GOT3 (cell line): ENCODE data around the gene UBAC1.

Experiments used
- DNase-seq: peaks from one replicate; lab custom pipeline; 2025; ENCODE audit warnings: mixed read lengths; lab: John Stamatoyannopoulos, UW

The UBAC1 gene

GRCh38 chr9:135993765-135994500 lies 32.8 kb upstream of the UBAC1 start:
- DNase-seq = no peak

DNA sequence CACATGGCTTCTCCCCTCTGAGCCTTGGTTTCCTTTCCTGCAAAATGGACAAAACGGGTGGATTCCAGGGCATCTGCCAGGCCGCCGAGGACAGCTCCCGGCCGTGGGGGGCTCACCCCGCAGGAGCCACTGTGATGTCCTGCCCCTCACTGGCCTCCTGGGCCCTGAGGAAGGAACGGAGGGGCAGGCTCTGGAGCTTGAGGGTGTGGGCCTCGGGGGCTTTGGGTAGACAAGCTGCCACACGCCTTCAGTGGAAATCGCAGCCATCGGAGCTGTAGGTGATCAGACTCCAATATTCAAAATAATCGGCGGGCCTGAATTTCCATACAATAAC lies 32.2 kb upstream of the UBAC1 start:
- no peak for DNase-seq

DNA sequence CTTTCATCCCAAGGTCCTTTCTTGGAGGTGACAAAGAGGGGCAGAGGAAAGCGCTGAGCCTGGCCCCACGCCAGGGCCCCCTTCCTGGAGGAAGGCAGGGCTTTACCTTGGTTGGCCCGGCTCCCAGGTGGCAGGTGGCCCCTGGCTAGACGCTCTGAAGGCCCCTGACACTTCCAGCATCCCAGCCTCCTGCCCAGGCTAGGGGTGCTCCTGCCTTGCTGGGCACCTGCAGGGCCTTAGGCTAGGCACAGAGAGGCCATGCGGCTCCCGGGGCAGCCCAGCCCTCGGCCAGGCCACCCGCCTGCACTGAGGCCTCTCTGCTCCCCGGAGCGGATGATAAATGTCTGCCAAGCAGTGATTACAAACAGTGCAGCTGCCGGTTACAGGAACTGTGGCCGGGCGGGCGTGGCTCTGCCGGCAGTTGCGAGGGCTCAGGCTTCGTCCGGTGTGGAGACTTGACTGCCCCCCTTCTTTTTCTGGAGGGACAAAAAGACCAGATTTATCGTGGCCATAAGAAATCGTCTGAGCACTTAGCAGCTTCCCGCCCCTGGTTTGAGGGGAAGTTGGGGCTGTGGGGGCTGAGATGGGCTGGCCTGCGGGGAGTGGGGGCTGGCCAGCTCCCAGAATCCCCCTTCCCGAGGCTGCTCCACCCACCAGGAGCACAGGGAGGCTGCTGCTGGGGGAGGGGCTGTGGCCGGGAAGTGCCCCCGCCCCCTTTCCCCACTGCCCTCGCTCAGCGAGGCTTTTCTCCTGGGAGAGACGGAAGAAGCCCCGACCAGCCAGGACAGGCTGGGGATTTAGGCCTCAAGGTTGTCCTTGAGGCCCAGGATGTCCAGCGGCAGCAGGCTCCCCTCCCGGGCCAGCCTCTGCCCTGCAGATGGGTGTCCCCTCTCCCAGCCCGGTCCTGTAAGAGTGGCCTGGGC lies 31.6 kb upstream of the UBAC1 start:
- no peak for DNase-seq

GRCh38 chr9:135991771-135992170 lies 30.6 kb upstream of the UBAC1 start:
- DNase-seq = no peak

DNA sequence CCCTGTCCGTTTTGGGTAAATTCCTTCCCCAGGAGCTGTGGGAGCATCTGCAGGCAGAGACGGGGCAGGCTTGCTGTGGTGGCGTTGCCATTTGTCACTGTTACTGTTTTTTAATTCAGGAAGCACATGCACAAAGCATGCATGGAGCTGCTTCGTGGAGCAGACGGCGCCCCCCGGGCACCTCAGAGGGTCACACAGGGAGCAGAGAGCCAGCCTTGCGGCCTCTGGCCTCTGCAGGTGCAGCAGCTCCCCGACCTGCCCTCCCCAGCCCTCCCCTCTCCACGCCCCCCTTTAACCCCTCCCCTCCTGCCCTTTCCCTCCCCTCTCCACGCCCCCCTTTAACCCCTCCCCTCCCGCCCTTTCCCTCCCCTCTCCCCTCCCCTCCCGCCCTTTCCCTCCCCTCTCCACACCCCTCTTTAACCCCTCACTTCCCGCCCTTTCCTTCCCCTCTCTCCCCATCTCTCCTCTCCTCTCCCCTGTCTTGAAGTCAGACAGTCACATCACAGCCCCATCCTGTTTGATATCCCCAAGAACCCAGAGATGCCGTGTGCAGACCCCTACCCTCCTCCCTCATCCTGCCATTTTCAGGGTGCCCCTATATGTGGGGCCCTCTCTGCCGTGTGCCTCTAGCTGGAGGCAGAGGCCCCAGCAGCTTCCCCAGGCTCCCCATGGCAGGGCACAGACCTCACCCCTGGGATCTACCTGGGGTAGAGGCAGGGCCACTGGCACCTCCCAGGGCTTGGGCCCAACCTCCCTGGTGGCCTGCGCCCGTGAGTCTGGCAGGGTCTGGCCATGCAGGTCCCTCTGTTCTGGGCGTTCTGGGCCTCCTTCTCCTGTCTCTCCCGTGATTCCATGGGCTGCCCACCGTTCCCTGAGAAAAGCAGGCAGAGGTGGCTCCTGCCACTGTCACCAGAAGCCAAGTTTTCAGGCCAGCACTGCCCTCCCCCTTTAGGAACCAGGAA lies 29.6 kb upstream of the UBAC1 start:
- DNase-seq = no peak

DNA sequence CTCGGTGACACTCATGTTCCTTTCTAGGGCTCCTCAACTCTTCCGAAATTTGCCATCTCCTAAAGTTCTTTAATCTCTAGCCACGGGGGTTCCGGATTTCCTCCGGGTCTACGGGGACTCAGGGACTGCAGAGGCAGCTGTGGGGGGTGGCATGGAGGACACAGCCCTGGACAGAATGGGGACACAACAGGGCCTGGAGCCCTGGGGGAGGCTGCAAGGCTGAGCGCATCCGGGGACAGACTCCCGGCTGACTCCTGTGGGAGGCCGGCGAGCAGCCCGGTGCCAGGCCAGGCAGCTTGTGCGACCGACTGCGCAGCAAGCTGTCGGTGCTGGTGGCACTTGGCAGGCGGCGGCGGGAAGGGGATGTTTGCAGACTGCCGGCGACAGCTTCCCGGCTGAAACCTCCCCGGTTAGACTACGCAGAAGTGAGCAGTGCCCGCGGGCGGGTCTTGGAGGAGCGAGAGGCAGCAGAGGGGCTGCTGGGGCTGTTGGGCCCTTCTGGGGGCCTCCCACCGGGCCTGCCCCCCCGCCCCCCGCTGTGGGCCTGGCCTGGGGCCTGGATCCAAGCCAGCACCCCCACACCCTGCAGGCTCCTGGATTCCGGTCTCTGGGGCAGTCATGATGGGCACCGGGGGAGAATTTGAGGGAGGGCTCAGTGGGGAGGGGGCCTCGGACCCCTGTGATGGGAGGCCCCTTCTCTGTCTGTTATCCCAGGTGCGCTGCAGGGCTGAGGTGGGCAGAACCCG lies 28.7 kb upstream of the UBAC1 start:
- no peak for DNase-seq

GRCh38 chr9:135989157-135989556 lies 28.0 kb upstream of the UBAC1 start:
- no peak for DNase-seq

- no peak for DNase-seq
Measured at GRCh38 chr9:135988493-135988892, 27.3 kb upstream of the UBAC1 start.

DNA sequence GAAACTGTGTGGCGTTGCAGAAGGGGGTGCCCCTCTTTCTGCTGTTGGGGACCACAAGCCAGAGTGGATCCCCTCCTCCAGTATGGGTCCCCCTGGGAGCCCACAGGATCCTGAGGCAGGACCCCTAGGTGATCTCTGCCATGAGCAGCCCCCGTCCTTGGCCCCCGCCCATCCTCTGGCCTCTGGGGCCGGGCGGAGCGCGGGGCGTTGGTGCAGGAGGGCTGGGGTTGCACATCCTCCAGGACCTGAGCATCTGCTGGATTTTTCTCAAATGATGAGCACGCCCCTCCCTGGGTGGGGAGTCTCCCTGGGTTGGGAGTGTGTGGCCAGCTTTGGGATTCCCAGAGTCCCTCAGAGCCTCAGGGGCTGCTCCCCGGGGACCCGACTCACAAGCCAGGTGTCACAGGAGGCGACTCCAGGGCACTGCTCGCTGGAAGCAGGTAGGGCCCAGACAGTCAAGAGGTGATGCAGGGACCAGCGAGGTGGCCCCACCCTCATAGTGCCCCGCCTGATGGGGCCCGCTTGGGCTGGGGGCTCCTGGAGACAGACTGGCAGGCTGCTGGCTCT lies 26.7 kb upstream of the UBAC1 start:
- DNase-seq = no peak

DNA sequence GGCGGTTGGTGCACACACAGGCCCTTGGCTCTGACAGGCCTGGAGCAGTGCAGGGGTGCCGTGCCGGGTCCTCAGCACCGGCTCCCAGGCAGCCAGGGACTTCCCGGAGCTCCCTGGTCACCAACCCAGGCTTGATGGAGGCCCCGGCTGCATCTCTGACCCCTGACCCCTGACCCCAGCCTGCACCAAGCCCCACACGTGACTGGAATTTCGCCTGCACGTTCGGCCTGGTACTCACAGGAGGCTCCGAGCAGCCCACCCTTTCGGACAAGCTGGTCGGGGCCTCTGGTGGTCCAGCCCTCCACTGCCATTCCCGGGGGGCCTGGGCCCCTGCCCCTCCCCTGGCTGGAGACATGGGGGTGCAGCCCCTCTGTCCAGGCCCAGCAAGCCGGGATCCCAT lies 25.4 kb upstream of the UBAC1 start:
- DNase-seq = no peak

DNA sequence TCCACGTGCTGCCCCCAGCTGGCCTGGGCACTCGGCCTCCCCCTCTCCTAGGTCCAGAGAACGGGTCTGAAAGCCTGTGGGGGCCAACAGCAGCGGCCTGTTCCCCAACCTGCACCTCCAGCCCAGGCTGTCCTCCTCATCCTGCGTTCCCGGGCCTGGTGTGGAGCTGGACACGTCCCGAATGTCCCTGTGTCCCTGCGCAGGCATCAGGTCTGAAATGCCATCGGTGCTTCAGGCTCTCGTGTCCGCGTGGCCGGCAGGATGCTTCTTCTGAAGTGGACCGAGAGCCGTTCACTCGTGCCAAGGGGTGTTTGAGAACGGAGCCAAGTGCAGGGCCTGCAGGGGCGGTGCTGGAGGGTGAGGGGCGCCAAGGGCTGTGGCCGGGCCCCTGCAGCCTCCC lies 24.7 kb upstream of the UBAC1 start:
- DNase-seq = no peak

- DNase-seq = no peak
Measured at GRCh38 chr9:135985459-135985774, 24.2 kb upstream of the UBAC1 start.

- no peak for DNase-seq
Measured at GRCh38 chr9:135984072-135984710, 23.0 kb upstream of the UBAC1 start.

GRCh38 chr9:135983208-135984071 lies 22.3 kb upstream of the UBAC1 start:
- DNase-seq = no peak

GRCh38 chr9:135982499-135983207 lies 21.5 kb upstream of the UBAC1 start:
- no peak for DNase-seq

- DNase-seq = no peak
Measured at GRCh38 chr9:135980926-135981630, 19.9 kb upstream of the UBAC1 start.

GRCh38 chr9:135979547-135980166 lies 18.5 kb upstream of the UBAC1 start:
- no peak for DNase-seq
